Endothelial cell of umbilical vein (primary cell): ENCODE results near the gene CPA1. TPM values are rescaled to one million over a fixed set of nuclear protein-coding genes. Genes with fewer than 3 reads are reported as not detected.

Experiments
- BruUV-seq: library from RNA; stranded (reverse); fragments of 400-500 nt; replicated peaks from 2 replicates; lab custom pipeline; 2021; lab: Mats Ljungman, UMichigan
- CTCF ChIA-PET: fragments of 300-600, 350-600 bp; sonication (Branson Sonifier 250); formaldehyde crosslinking; loops from one replicate; lab custom pipeline; 2021; ENCODE audit warnings: antibody characterized with exemption, inconsistent platforms; lab: Charles Lee
- POLR2A ChIA-PET: fragments of 300-600, 350-600 bp; sonication (Branson Sonifier 250); formaldehyde crosslinking; loops from one replicate; lab custom pipeline; 2021; ENCODE audit warnings: antibody characterized with exemption, inconsistent platforms; lab: Charles Lee
- DNase-seq: peaks from one replicate; pipeline ENCODE4 v3.0.0-alpha.2; 2011; ENCODE audit warnings: low read depth, low spot score
- FAIRE-seq: peaks from 2 replicates; lab custom pipeline; 2011; peaks lifted over from hg19 to GRCh38; lab: Jason Lieb, UNC
- H2AFZ ChIP-seq: 2 replicates; pipeline ENCODE4 v1.6.0; 2012; ENCODE audit warnings: low read depth, low read length, control low read depth, inconsistent platforms
- H3K27ac ChIP-seq: 2 replicates; pipeline ENCODE4 v1.5.1; 2011; ENCODE audit warnings: low read depth, mild to moderate bottlenecking, control low read depth, low read length, moderate library complexity; ENCODE audit not compliant: insufficient read depth
- H3K27me3 ChIP-seq, 2 experiments: 2 replicates each; pipeline versions ENCODE4 v1.6.0 to v1.6.1; 2011; ENCODE audit warnings: low read length in 2 of 2, mixed read lengths in 1 of 2; ENCODE audit not compliant: control insufficient read depth in 2 of 2, insufficient read depth in 2 of 2
- H3K36me3 ChIP-seq, 2 experiments: 2 replicates in 1 of 2; 3 replicates in 1 of 2; pipeline ENCODE4 v1.5.1; 2011; ENCODE audit warnings: low read length in 2 of 2, mild to moderate bottlenecking in 1 of 2, moderate library complexity in 1 of 2; ENCODE audit not compliant: control insufficient read depth in 2 of 2, insufficient read depth in 2 of 2; ENCODE audit errors: extremely low read depth in 1 of 2
- H3K4me1 ChIP-seq: 3 replicates; pipeline ENCODE4 v1.5.1; 2011; ENCODE audit warnings: mild to moderate bottlenecking, low read length; ENCODE audit not compliant: control insufficient read depth, insufficient read depth; ENCODE audit errors: extremely low read depth
- H3K4me2 ChIP-seq: 2 replicates; pipeline ENCODE4 v1.6.1; 2011; ENCODE audit warnings: low read length, control low read depth, mixed read lengths; ENCODE audit not compliant: insufficient read depth
- H3K4me3 ChIP-seq, 3 experiments: fragments of 200-600 bp in 1 of 3; sonication (generic), shearing (Covaris generic) in 1 of 3; replicated peaks in 1 of 3; 2 replicates each; pipeline ENCODE4 v1.5.1; 2011 to 2016; ENCODE audit warnings: control low read depth in 3 of 3, low read length in 3 of 3, mild to moderate bottlenecking in 2 of 3, inconsistent platforms in 1 of 3, low read depth in 1 of 3, moderate library complexity in 1 of 3; ENCODE audit not compliant: insufficient read depth in 1 of 3
- H3K79me2 ChIP-seq: 2 replicates; pipeline ENCODE4 v1.6.0; 2012; ENCODE audit warnings: low read length, inconsistent platforms; ENCODE audit not compliant: control insufficient read depth, insufficient read depth
- H3K9ac ChIP-seq: replicated peaks from 2 replicates; pipeline ENCODE3; 2011; ENCODE audit warnings: low read length, control low read depth; ENCODE audit not compliant: insufficient read depth; ENCODE audit errors: extremely low read depth
- H3K9me1 ChIP-seq: replicated peaks from 3 replicates; pipeline ENCODE4 v1.6.0; 2011; ENCODE audit warnings: mild to moderate bottlenecking, low read length; ENCODE audit not compliant: control insufficient read depth, insufficient read depth; ENCODE audit errors: extremely low read depth
- H3K9me3 ChIP-seq: replicated peaks from 2 replicates; pipeline ENCODE4 v1.5.1; 2012; ENCODE audit warnings: low read length, inconsistent platforms; ENCODE audit not compliant: control insufficient read depth, insufficient read depth
- H4K20me1 ChIP-seq: replicated peaks from 2 replicates; pipeline ENCODE3; 2011; ENCODE audit warnings: mild to moderate bottlenecking, low read length; ENCODE audit not compliant: control insufficient read depth, insufficient read depth; ENCODE audit errors: extremely low read depth
- CTCF ChIP-seq, 2 donors: IDR thresholded peaks; 1 replicate in 1 of 2; 2 replicates in 1 of 2; pipeline ENCODE4 v1.5.1; 2011; ENCODE audit warnings: low read length in 2 of 2, mild to moderate bottlenecking in 2 of 2, moderate library complexity in 2 of 2, control low read depth in 1 of 2, inconsistent platforms in 1 of 2, low read depth in 1 of 2; ENCODE audit not compliant: insufficient read depth in 1 of 2; ENCODE audit errors: extremely low read depth in 1 of 2
- EZH2 ChIP-seq: IDR thresholded peaks from 2 replicates; pipeline ENCODE4 v1.6.1; 2012; ENCODE audit warnings: borderline replicate concordance, low read depth, mild to moderate bottlenecking, moderate library complexity, low read length, inconsistent platforms; ENCODE audit not compliant: severe bottlenecking
- FOS ChIP-seq: IDR thresholded peaks from 2 replicates; pipeline ENCODE4 v1.6.1; 2011; ENCODE audit warnings: mild to moderate bottlenecking, low read length, moderate library complexity, borderline replicate concordance; ENCODE audit not compliant: insufficient read depth
- GATA2 ChIP-seq: IDR thresholded peaks from 2 replicates; pipeline ENCODE4 v1.7.0; 2011; ENCODE audit warnings: low read depth, mild to moderate bottlenecking, moderate library complexity, mixed read lengths, low read length; ENCODE audit not compliant: insufficient read length, insufficient read depth
- JUN ChIP-seq: IDR thresholded peaks from 2 replicates; pipeline ENCODE4 v1.6.1; 2011; ENCODE audit warnings: borderline replicate concordance, low read depth; ENCODE audit not compliant: insufficient read length, insufficient read depth
- MAX ChIP-seq: IDR thresholded peaks from 2 replicates; pipeline ENCODE4 v1.6.1; 2011; ENCODE audit not compliant: insufficient read depth, insufficient read length
- MYC ChIP-seq: IDR thresholded peaks from one replicate; pipeline ENCODE4 v1.6.1; 2011; ENCODE audit warnings: mild to moderate bottlenecking, low read depth, low read length
- POLR2A ChIP-seq: IDR thresholded peaks from 2 replicates; pipeline ENCODE4 v1.6.1; 2012; ENCODE audit warnings: low read depth, mild to moderate bottlenecking, control low read depth, low read length
- POLR2AphosphoS5 ChIP-seq: IDR thresholded peaks from 2 replicates; pipeline ENCODE4 v1.6.1; 2012; ENCODE audit warnings: low read depth, mild to moderate bottlenecking, control low read depth, low read length, moderate library complexity; ENCODE audit not compliant: insufficient read depth
- dilution Hi-C: fragments of 300-500 bp; cut with MboI; formaldehyde crosslinking; loops from one replicate; pipeline ENCODE4 v1.15.0; 2019; ENCODE audit warnings: low sequenced_read_pairs; ENCODE audit not compliant: extremely low pct_ligation_motif_present
- intact Hi-C: fragments of 100-400 bp; cut with micrococcal nuclease; formaldehyde crosslinking; loops from one replicate; pipeline ENCODE4 v1.10.0; 2022
- polyA plus RNA-seq, 4 experiments: library from polyadenylated mRNA; depleted of rRNA in 3 of 4; stranded (reverse) in 3 of 4; unstranded in 1 of 4; fragments of >200 nt; gene quantifications; 2 replicates each; pipeline versions ENCODE4 v1.2.1 to v1.2.3, GENCODE V29; 2011 to 2012; ENCODE audit warnings: missing spikeins in 1 of 4
- total RNA-seq: library from RNA; stranded (reverse); gene quantifications from 2 replicates; pipeline ENCODE4 v1.2.3, GENCODE V29; 2021

CPA1 gene
- total and polyA plus RNA-seq, 2 donors (not counting 3 experiments of a cell fraction or from before 2014, with no cell fraction given), result not detected

DNA sequence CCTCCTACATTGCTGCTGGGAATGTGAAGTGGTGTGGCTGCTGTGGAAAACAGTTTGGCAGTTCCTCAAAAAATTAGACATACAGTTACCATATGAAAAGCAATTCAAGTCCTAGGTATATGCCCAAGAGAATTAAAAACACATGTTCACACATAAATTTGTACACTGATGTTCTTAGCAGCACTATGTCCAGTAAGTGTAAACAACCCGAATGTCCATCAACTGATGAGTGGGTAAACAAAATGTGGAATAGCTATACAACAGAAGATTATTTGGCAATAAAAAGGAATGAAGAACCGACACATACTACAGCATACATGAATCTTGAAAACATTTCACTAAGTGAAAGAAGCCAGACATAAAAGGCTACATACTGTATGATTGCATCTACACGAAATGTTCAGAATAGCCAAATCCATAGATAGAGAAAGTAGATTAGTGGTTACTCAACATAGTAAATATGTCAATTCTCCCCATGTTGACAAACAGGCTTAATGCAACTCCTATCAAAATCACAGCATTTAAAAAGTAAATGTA is 43.3 kb downstream of the CPA1 start:
- intact Hi-C loops (no loop called here), dilution Hi-C loops (no loop called here)
- no peak for FAIRE-seq

More for the DNA sequence above, 43.3 kb downstream of the CPA1 start:
- DNase-seq, result no peak
- ChIA-PET CTCF (no interaction called here), POLR2A (no interaction called here)
- peaks cover 3% of the 10 kb centered on the region for H3K4me1 ChIP-seq
- H3K9me1 ChIP-seq, result no peaks in the 10 kb centered on the region
- no peak for TF ChIP-seq JUN
- TF ChIP-seq POLR2A, result no peak
- no peak for TF ChIP-seq GATA2
- TF ChIP-seq MYC, result no peak
- TF ChIP-seq MAX, result no peak
- TF ChIP-seq CTCF (IDR thresholded peaks at IDR 0.05; ENCODE audit: extremely low read depth in 1 of 2, insufficient read depth in 1 of 2, low read depth in 1 of 2, low read length in 2 of 2), result no peak
- no peak for TF ChIP-seq FOS
- no peak for TF ChIP-seq EZH2
- no peak for TF ChIP-seq POLR2AphosphoS5
- peaks cover 0 to 3% of the 10 kb centered on the region in 2 experiments for H3K36me3 ChIP-seq
- H3K9ac ChIP-seq, result no peak overlapping the region
- H3K79me2 ChIP-seq, result no peaks in the 10 kb centered on the region
- no peak overlapping the region for H2AFZ ChIP-seq
- BruUV-seq, result no TSS peak
- no peak overlapping the region for H3K4me2 ChIP-seq
- H3K27me3 ChIP-seq, result no peaks in the 10 kb centered on the region
- no peak overlapping the region for H3K27ac ChIP-seq
- no peaks in the 10 kb centered on the region for H4K20me1 ChIP-seq
- no peak overlapping the region for H3K4me3 ChIP-seq
- no peaks in the 10 kb centered on the region for H3K9me3 ChIP-seq
